ENCODE data around the gene DOCK3. TPM values are rescaled to one million over a fixed set of nuclear protein-coding genes. Genes with fewer than 3 reads are reported as not detected.
"Not testable (repeated sequence)": the region's sequence is repeated elsewhere in the genome, so short reads cannot be mapped to it uniquely, and the experiment has no call there.

Gene DOCK3
- total RNA-seq, 1 experiment from 2014 or later = 0.12 TPM

DNA sequence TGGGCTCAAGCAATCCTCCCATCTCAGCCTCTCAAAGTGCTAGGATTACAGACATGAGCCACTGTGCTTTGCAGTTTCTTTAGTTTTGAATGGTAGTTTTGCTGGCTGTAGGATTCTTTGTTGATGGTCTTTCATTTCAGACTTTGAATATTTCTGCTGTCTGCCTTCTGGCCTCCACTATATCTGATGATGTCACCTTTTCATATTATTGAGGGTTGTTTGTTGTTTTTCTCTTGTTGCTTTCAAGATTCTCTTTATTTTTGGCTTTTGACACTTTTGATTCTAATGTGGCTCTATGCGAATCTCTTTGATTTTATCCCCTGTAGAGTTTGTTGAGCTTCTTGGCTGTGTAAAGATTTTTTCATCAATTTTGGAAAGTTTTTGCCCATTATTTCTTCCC lies 631.4 kb downstream of the DOCK3 start:
- no peak for DNase-seq (ENCODE audit: low read depth)

DNA sequence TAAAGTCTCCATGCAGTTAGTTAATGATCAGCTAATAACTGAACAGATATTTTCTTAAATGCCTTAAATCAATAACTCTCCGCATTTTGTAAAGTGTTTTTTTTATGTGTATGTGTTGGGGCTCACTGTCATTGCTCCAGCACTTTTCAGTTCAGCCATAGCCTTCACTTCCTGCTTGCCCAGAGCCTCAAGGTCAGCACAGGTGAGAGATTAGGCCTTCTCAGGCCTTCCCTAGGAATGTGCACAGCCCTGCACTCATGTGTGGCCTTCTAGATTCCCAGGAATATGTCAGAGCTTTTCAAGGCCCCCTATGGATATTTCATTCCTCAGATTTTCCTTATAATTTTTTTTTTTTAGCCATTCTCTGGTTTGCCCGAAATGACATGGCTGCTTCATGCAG lies 632.7 kb downstream of the DOCK3 start:
- DNase-seq (ENCODE audit: low read depth) = no peak

- not testable (repeated sequence) for DNase-seq (ENCODE audit: low read depth)
Observed at GRCh38 chr3:51307945-51308607, 633.3 kb downstream of the DOCK3 start.

GRCh38 chr3:51311055-51311454 lies 636.3 kb downstream of the DOCK3 start:
- DNase-seq (ENCODE audit: low read depth) = peak; percentile 24

- DNase-seq (ENCODE audit: low read depth) = no peak
Observed at GRCh38 chr3:51328206-51328605, 653.5 kb downstream of the DOCK3 start.

DNA sequence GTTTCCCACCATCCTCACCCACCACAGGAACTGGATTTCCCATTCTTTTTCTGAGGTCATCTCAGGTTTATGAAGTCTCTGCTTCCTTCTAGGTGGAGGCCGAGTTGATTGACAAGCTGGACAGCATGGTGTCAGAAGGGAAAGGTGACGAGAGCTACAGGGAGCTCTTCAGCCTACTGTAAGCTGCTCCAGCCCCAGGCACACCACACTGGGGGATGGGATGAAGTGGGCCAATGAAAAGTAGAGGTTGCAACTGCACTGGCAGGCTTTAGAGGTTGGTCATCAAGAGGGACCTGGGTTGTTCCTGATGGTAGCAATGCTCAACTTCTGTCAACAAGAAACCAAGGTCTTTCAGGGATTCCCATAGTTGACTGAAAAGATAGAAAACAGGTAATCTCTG lies 655.3 kb downstream of the DOCK3 start:
- DNase-seq (ENCODE audit: low read depth) = no peak

DNA sequence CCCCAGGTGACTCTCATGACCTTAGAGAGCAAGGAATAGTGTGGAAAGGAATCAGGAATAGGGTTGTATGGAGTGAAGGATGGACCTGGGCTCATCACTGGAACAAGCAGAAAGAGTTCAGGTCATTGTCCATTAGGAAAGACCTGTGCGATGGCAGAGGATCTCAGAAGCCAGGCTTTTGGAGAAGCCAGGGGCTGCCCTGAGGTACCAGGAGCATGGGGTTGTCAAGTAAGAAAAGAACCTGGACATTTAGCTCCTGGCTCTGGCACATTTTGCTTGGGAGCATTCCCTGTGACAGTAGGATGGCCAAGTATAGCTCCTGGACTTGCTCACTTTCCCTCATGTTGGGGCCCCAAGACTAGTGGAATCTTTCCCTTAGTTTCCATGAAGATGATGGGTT lies 657.4 kb downstream of the DOCK3 start:
- DNase-seq (ENCODE audit: low read depth) = no peak

GRCh38 chr3:51333021-51333420 lies 658.3 kb downstream of the DOCK3 start:
- no peak for DNase-seq (ENCODE audit: low read depth)

- DNase-seq (ENCODE audit: low read depth) = no peak
Observed at GRCh38 chr3:51336261-51336660, 661.5 kb downstream of the DOCK3 start.

DNA sequence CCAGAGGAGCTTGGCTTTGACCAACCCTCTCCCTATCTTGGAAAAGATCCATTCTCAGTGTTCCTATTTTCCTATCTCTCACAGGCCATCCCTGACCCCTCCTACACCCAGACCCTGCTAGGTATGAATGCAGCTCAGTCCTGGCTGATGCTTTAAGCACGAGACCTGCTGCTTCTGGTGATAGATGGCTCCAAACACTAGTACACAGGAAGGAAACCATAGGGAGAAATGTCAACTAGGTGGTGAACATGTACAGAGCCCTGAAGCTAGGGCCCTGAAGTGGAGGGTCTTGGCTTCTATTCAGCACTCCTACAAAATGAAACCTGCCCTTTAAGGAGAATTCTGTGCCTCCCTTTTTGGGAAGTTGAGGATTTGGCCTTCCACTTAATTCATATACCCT lies 662.9 kb downstream of the DOCK3 start:
- no peak for DNase-seq (ENCODE audit: low read depth)

- DNase-seq (ENCODE audit: low read depth) = no peak
Observed at GRCh38 chr3:51338632-51339031, 663.9 kb downstream of the DOCK3 start.

- peak; percentile 95 for DNase-seq (ENCODE audit: low read depth)
Observed at GRCh38 chr3:51340013-51340829, 665.5 kb downstream of the DOCK3 start.

DNA sequence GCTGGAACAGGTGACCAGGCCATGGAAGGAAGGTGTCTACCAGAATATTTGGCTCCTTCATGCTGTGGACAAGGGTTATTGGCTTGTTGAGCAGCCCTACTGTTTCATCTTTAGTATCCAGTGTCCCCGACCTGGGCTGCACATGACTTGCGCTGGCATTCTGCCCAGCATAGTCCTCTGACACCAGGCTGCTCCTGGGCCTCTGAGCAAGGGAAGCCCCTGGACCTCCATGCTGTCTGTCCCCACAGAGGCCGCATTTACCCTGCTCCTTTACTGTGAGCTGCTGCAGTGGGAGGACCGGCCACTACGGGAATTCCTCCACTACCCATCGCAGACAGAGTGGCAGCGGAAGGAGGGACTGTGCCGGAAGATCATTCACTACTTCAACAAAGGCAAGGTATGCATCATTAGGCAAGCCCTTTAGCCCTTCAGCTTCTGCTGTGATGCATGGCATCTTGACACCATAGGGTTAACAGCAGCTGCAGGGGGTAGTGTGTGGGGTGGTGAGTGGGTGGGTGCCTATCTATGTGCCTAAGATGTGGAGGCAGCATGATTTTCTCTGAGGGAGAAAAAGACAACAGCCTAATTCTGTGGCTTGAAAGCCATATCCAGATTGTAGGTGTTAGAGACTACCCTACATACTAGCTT lies 666.4 kb downstream of the DOCK3 start:
- peak; percentile 60 for DNase-seq (ENCODE audit: low read depth)

GRCh38 chr3:51343918-51344687 lies 669.4 kb downstream of the DOCK3 start:
- DNase-seq (ENCODE audit: low read depth) = peak; percentile 79

- DNase-seq (ENCODE audit: low read depth) = no peak
Observed at GRCh38 chr3:51350751-51351150, 676.0 kb downstream of the DOCK3 start.

DNA sequence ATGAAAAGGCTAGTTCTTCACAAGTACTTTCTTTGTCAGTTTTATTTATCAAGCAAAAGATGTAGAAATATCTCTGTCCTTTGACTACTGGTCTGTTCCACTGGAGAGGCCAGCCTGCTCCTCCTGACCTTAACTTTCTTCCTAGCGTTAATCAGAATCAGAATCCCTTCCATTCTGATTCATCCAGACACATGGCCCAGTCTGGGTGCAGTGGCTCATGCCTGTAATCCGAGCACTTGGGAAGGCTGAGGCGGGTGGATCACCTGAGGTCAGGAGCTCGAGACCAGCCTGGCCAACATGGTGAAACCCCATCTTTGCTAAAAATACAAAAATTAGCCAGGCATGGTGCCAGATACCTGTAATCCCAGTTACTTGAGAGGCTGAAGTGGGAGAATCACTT lies 678.4 kb downstream of the DOCK3 start:
- no peak for DNase-seq (ENCODE audit: low read depth)

DNA sequence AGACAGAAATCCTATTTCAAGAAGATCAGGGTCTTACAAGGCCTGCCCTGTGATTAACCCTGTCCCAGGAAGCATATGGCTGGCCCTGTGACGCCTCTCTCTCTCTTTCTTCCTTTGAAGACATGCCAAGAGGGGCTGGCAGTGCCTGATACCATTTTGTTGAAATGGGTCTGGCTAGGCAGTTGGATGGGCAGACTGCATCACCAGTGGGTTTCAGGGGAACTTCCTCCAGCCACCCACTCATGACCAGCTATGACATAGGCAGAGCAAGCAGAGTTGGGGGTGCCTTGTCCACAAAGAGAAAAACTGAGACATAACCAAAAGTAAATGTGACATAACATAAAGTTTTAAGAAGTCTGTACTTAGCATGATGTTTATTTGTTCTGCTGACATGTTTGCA lies 679.0 kb downstream of the DOCK3 start:
- no peak for DNase-seq (ENCODE audit: low read depth)

DNA sequence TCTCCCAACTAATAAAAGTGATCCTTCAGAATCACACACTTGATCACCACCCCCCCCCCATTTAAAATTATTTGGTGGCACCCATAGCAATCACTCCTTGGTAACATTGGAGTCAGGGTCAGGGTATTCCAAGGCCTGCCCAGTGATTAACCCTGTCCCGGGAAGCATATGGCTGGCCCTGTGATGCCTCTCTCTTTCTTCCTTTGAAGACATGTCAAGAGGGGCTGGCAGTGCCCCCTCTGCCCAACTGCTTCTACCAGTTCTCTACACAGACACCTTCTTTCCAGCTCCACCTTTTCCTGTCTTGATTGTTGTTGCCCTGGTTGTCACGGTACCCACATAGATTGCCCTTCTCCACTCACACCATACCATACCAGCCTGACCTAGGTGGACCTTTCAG lies 679.4 kb downstream of the DOCK3 start:
- DNase-seq (ENCODE audit: low read depth) = no peak

DNA sequence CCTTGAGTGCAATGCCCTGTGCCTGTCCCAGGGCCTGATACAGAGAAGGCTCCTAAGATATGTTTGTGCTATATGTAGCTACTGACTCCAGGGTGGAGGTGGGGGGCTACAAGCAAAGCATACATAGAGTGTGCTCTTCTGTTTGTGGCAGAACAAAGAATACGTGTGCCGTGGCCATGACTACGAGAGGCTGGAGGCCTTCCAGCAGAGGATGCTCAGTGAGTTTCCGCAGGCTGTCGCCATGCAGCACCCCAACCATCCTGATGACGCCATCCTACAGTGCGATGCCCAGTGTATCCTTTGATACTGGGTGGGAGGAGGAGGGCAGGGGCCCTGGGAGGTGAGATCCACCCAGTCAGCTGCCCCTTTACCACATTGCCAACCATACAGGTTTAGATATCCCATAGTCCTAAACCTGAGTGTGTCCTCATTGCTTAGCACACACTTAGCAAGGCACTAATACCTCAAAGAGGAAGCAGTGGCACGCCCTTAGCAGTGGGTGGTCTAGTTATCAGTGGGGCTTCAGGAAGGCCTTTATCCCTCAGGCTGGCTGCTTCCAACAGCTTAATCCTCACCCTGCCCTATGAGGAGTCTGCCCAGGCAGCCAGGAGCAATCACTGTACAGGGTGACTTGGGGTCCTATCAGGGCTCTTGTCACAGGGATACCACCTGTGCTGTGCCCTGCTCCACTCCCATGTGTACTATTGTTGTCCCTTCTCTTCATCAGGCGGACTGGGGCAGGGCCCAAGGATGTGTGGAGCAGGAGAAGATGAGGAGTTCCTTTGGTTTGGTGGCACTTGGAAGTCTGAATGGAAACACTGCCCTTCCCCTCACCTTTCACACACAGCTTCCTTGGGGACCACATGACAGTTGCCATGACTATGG lies 680.2 kb downstream of the DOCK3 start:
- no peak for DNase-seq (ENCODE audit: low read depth)

- no peak for DNase-seq (ENCODE audit: low read depth)
Observed at GRCh38 chr3:51355891-51356578, 681.3 kb downstream of the DOCK3 start.

All from RPMI7951 (cell line).